ENCODE results near the gene INO80D. TPM values are rescaled to one million over a fixed set of nuclear protein-coding genes. Genes with fewer than 3 reads are reported as not detected.
A peak's percentile ranks its signal among the peaks of the same experiment; 100 is the strongest.

The INO80D gene
- total and polyA plus RNA-seq, 2 of the 13 experiments (the other 11 are each of a cell fraction or from before 2014, with no cell fraction given): 7.6 to 7.9 TPM

- TF ChIP-seq BRF2 (CRISPR knock-in tag; IDR thresholded peaks at IDR 0.05): 0 out of 2 replicates have a peak, but pooled peaks have one; percentile 19
- TF ChIP-seq RFXAP (CRISPR knock-in tag; IDR thresholded peaks at IDR 0.05; ENCODE audit: borderline replicate concordance): no peak
- no peak for TF ChIP-seq ZNF441 (CRISPR knock-in tag; IDR thresholded peaks at IDR 0.05; ENCODE audit: borderline replicate concordance)
- TF ChIP-seq ZBTB1 (CRISPR knock-in tag; IDR thresholded peaks at IDR 0.05; ENCODE audit: borderline replicate concordance): no peak
- no peak for TF ChIP-seq CENPBD1 (CRISPR knock-in tag; IDR thresholded peaks at IDR 0.05; ENCODE audit: borderline replicate concordance, low read depth)
- peak; percentile 57; the same call in 1 of the 2 replicates for TF ChIP-seq ZNF232 (CRISPR knock-in tag; IDR thresholded peaks at IDR 0.05; ENCODE audit: borderline replicate concordance)
- TF ChIP-seq REPIN1 (CRISPR knock-in tag; IDR thresholded peaks at IDR 0.05; ENCODE audit: borderline replicate concordance, low read depth): peak; percentile 73; the same call in 1 of the 2 replicates
- no peak for TF ChIP-seq ZBTB37 (CRISPR knock-in tag; IDR thresholded peaks at IDR 0.05)
- 0 out of 2 replicates have a peak, but pooled peaks have one; percentile 21 for TF ChIP-seq BRD4 (CRISPR knock-in tag; IDR thresholded peaks at IDR 0.05)
- peak; percentile 100 for TF ChIP-seq ZFY (CRISPR knock-in tag; IDR thresholded peaks at IDR 0.05)
- no peak for TF ChIP-seq GTF2F1 (IDR thresholded peaks at IDR 0.05; ENCODE audit: low read length)
- TF ChIP-seq RXRB (CRISPR knock-in tag; IDR thresholded peaks at IDR 0.05; ENCODE audit: borderline replicate concordance): 0 out of 2 replicates have a peak, but pooled peaks have one; percentile 24
- TF ChIP-seq ZNF335 (CRISPR knock-in tag; IDR thresholded peaks at IDR 0.05): no peak
- no peak for TF ChIP-seq ATRX (CRISPR knock-in tag; IDR thresholded peaks at IDR 0.05; ENCODE audit: borderline replicate concordance)
- peak; percentile 42; the same call in 1 of the 2 replicates for TF ChIP-seq GABPB1 (CRISPR knock-in tag; IDR thresholded peaks at IDR 0.05)
- TF ChIP-seq CBFB (CRISPR knock-in tag; IDR thresholded peaks at IDR 0.05): no peak; the same call in 1 of the 2 replicates
- TF ChIP-seq ZNF317 (CRISPR knock-in tag; IDR thresholded peaks at IDR 0.05): peak; percentile 39; the same call in 1 of the 2 replicates
- no peak for TF ChIP-seq KLF16 (CRISPR knock-in tag; IDR thresholded peaks at IDR 0.05)
- TF ChIP-seq ZNF737 (CRISPR knock-in tag; IDR thresholded peaks at IDR 0.05; ENCODE audit: borderline replicate concordance): no peak
- peak; percentile 67 for TF ChIP-seq MXD3 (CRISPR knock-in tag; IDR thresholded peaks at IDR 0.05)
- no peak for TF ChIP-seq TRIM22 (IDR thresholded peaks at IDR 0.05)
- peak; percentile 71; the same call in 1 of the 2 replicates for TF ChIP-seq IKZF5 (CRISPR knock-in tag; IDR thresholded peaks at IDR 0.05)
- TF ChIP-seq ZNF33B (CRISPR knock-in tag; IDR thresholded peaks at IDR 0.05): no peak
- TF ChIP-seq FOXA1 (IDR thresholded peaks at IDR 0.05): no peak
- TF ChIP-seq FOXA1 (CRISPR knock-in tag; IDR thresholded peaks at IDR 0.05): no peak
Measured at GRCh38 chr2:206085742-206086445, at the start of gene INO80D (continued).

Data from HepG2 (cell line).